Caki2 (cell line): ENCODE measurements around the gene CD59. TPM values are rescaled to one million over a fixed set of nuclear protein-coding genes. Genes with fewer than 3 reads are reported as not detected.
"Not testable (repeated sequence)": the region's sequence is repeated elsewhere in the genome, so short reads cannot be mapped to it uniquely, and the experiment has no call there.

Source experiments
- DNase-seq: peaks from one replicate; pipeline ENCODE4 v3.0.0-alpha.2; 2015; ENCODE audit warnings: low read depth
- in situ Hi-C: cut with HindIII; loops from 2 replicates; pipeline ENCODE4 v1.10.0; 2016; ENCODE audit warnings: low sequenced_read_pairs, low pct_unique_long_range_greater_than_20kb, mixed read lengths
- total RNA-seq: library from RNA; depleted of rRNA; stranded (reverse); fragments of >200 nt; shearing (Covaris generic); gene quantifications from 2 replicates; pipeline ENCODE4 v1.2.3, GENCODE V29; 2014; ENCODE audit warnings: low replicate concordance

Gene CD59
- total RNA-seq, 1 experiment from 2014 or later: 219 TPM

DNA sequence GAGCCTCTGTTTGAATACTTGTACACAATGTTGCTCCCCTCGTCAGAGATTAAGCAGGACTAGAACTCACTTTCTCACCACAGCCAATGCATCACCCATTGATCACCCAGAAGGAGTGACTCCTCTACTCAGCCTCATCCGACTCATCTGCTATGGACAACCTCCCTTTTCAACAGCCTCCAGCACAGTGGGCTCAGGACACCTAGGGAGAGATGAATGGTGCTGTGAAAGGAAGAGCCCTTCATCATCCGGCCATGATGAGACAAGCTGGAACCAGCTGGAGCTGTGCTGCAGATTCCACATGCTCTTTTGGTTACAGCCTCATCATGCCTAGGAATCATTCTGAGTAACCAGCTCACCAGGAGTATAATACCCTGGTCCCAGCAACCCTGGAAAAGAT is 51.1 kb downstream of the CD59 start:
- in situ Hi-C loops: no loop called here
- no peak for DNase-seq

- in situ Hi-C loops: no loop called here
- no peak for DNase-seq
Measured at GRCh38 chr11:33684003-33684706, 52.1 kb downstream of the CD59 start.

GRCh38 chr11:33682446-33682845 is 53.8 kb downstream of the CD59 start:
- in situ Hi-C loops: no loop called here
- no peak for DNase-seq

GRCh38 chr11:33682019-33682418 is 54.2 kb downstream of the CD59 start:
- DNase-seq: no peak
- in situ Hi-C loops: no loop called here

DNA sequence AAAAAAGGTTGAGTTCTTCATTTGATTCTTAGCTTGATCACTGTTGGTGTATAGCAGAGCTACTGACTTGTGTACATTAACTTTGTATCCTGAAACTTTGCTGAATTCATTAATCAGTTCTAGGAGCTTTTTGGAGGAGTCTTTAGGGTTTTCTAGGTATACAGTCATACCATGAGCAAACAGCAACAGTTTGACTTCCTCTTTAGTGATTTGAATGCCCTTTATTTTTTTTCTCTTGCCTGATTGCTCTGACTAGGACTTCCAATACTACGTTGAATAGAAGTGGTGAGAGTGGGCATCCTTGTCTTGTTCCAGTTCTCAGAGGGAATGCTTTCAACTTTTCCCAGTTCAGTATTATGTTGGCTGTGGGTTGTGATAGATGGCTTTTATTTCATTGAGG is 57.6 kb downstream of the CD59 start:
- DNase-seq, in situ Hi-C loops: not testable (repeated sequence)

DNA sequence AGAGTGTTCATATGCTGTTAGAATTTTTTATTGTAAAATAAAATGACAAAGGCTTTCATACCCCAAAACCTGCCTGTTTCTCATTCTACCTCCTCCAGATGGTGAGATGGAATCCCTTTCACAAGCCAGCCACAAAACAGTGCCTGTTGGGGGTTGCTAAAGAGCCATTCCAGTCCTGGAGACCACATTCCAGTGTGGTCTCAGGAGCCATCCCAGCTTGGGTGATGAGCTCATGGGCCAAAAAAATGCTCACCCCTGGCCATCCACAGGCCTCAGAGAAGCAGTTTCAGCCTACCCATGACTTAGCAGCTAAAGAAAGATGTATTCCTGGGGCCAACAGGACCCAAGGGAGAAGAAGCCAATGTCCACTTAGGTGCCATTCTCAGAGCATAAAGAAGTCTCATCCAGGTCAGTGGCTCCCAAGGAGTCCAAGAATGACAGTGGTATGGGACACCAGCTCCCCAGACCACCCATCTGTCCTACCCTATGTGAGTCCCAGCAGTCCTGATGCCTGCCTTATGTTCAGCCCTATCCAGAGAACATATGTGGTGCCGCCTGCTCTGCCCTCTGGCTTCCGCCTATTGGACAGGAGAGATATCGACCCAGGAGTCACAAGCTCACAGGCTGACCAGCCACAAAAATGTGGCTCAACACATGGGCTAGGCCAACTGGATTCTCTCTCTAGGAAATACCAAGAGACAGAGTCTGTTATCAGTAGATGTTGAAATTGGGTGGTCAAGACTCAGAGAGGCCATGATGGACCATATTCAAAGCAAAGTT is 62.0 kb downstream of the CD59 start:
- no peak for DNase-seq
- in situ Hi-C loops: no loop called here

GRCh38 chr11:33672273-33672672 is 64.0 kb downstream of the CD59 start:
- in situ Hi-C loops: no loop called here
- no peak for DNase-seq

DNA sequence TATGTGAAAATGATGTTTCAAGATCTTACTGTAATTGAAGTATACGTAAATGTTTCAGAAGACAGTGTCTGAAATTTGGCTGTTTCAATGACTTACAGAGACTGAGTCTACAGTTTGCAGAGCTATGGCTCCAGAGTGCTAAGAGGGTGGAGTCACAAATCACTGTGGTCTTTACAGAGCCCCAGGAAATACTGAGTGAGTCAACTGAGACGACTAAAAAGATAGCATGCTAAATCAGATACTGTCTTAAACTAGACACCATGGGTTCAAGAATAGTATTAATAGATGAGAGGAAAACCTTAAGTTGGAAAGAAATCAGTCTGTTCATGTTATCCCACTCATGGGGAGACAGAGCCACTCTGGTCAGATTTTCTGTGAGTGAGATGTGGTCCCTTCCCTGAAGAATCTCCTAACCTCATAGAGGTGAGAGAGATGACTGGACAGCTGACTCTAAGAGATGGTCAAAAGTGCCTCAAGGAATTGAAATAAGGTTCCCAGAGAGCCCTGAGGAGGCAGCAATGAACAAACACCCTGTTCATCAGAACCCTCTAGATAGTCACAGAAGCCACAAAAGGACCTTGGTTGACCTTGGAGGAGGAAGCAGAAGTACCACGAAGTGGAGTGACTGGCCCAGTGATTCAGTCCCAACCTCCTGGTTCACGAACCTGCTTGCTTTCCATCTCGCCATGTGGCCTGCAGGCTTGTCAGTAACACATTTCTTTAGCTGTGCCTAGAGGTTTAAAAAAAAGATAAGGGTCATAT is 65.8 kb downstream of the CD59 start:
- in situ Hi-C loops: no loop called here
- DNase-seq: no peak

GRCh38 chr11:33669598-33670249 is 66.5 kb downstream of the CD59 start:
- DNase-seq: no peak
- in situ Hi-C loops: no loop called here

GRCh38 chr11:33668951-33669596 is 67.1 kb downstream of the CD59 start:
- in situ Hi-C loops: no loop called here
- DNase-seq: no peak

DNA sequence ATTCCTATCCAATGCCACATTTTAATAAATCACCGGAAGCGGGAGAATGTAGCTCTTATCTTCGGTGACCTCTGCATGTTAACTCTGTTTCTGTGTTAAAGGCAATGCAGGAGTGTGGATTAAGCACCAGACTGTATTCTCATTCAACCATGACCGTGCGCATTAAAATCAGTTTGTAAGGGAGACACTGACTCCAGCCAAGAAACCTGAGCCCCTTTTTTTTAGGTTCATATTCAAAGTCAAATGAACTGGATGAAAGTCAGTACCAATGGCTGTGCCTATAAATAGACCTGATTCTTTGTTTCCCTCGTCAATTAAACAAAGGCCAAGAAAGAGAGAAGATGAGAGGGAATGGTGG is 67.8 kb downstream of the CD59 start:
- no peak for DNase-seq
- in situ Hi-C loops: no loop called here

DNA sequence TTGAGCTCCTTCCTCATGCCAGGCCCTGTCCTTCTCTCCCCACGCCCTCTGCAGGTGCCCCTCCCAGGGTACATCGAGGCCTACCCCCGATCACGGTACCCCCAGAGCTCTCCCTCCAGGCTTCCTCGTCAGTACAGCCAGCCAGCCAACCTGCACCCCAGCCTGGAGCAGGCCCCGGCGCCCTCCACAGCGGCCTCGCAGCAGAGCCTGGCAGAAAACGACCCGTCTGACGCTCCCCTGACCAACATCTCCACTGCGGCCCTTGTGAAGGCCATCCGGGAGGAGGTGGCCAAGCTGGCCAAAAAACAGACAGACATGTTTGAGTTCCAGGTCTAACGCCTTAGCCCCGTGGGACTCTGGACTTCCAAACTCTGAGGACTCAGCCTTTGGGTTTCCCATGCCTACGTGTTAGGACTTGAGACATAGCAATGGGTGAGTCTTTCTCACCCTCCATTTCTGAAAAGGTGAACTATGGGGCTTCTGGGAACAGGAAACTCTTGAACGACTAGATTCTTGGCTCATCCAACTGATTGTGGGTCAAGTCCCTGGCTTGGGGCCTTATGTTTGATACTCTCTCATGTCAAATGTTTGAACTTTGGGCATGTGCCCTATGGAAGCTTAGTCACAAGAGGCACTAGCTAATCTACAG is 68.3 kb downstream of the CD59 start:
- no peak for DNase-seq
- in situ Hi-C loops: no loop called here

DNA sequence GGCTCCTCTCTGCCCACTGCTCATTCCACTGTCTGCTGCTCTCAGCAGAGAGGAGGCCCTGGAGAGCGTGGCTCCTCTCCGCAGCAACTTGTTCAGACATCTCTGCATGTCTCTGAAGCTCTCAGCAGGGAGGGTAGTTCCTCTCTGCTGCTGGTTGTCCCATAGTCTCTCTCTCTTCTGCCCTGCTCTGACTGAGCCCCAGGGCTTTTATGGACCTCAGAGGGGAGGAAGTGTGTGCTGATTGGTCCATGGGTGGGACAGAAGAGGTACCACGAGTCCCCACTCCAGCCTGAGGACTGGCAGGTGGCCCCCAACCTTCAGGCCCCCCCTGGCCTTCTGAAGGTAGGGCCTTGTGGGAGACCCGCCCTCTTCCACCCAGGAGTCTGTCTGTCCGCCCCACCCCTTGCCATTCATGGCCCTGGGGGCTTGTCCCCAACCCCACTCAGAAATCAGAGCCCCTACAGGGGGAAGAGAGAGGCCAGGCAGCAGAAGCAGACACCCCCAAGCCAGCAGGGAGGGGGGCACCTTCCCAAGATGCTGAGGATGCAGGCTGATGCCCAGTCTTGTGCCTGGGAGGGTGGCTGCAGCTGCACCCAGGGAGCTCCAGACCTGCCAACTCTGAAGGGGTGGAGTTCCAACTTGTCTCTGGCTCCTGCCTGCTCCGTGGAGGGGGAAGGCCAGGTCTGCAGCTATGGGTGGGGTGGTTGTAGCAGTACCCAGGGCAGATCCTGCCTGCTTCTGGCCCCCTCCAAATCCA is 70.7 kb downstream of the CD59 start:
- no peak for DNase-seq
- in situ Hi-C loops: no loop called here

GRCh38 chr11:33664827-33665226 is 71.4 kb downstream of the CD59 start:
- in situ Hi-C loops: no loop called here

GRCh38 chr11:33664166-33664565 is 72.1 kb downstream of the CD59 start:
- DNase-seq: no peak
- in situ Hi-C loops: no loop called here

More at GRCh38 chr11:33664827-33665226, 71.4 kb downstream of the CD59 start:
- no peak for DNase-seq

DNA sequence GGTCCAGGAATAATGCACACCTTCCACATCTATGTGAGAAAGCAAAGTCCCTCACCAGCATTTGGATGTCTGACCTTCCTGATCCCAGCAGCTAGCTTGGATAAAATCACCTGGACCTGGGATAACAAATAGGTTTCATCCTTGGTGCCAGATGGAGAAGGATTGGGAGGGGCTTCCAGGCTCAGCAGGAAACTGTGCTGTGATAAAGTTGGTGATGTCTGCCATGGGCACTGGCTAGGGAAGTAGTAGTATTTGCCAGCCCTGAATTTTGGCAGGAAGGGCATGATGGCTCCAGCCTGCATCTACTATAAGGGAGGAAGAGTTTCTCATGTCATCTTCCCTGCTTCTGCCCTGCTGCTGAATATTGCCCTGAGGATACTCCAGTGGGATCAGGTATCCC is 73.1 kb downstream of the CD59 start:
- no peak for DNase-seq
- in situ Hi-C loops: no loop called here

GRCh38 chr11:33661526-33661925 is 74.7 kb downstream of the CD59 start:
- DNase-seq, in situ Hi-C loops: not testable (repeated sequence)
